PC-3 (cell line): ENCODE measurements around the gene ACR. TPM values are rescaled to one million over a fixed set of nuclear protein-coding genes. Genes with fewer than 3 reads are reported as not detected.

ENCODE experiments used
- ATAC-seq: fragments of 200-7000 bp; cut with Tn5 transposase; 2 replicates; pipeline ENCODE4 v1.9.1; 2020; ENCODE audit warnings: mild to moderate bottlenecking, moderate library complexity
- BruUV-seq: library from RNA; stranded (reverse); fragments of 400-500 nt; replicated peaks from 2 replicates; lab custom pipeline; 2021; lab: Mats Ljungman, UMichigan
- CTCF ChIA-PET: fragments of 300-600 bp; sonication (Branson Sonifier 250); formaldehyde crosslinking; loops from one replicate; lab custom pipeline; 2022; ENCODE audit warnings: antibody characterized with exemption; lab: Charles Lee
- POLR2A ChIA-PET: fragments of 300-600 bp; sonication (Branson Sonifier 250); formaldehyde crosslinking; loops from one replicate; lab custom pipeline; 2022; ENCODE audit warnings: antibody characterized with exemption; ENCODE audit not compliant: unreplicated experiment; lab: Charles Lee
- DNase-seq: peaks from one replicate; pipeline ENCODE4 v3.0.0-alpha.2; 2015
- H2AFZ ChIP-seq: fragments of 300-600 bp; sonication (generic); 2 replicates; pipeline ENCODE4 v1.6.0; 2016; ENCODE audit warnings: antibody characterized with exemption, low read length
- H3F3A ChIP-seq: fragments of 300-600 bp; sonication (generic); one replicate; pipeline ENCODE4 v1.6.0; 2017; ENCODE audit warnings: antibody characterized with exemption, low read length, control low read depth, mild to moderate bottlenecking; ENCODE audit not compliant: unreplicated experiment
- H3K27ac ChIP-seq: fragments of 300-600 bp; sonication (generic); 2 replicates; pipeline ENCODE4 v1.5.1; 2016; ENCODE audit warnings: mild to moderate bottlenecking, low read length
- H3K27me3 ChIP-seq: fragments of 300-600 bp; sonication (generic); 2 replicates; pipeline ENCODE4 v1.6.1; 2016; ENCODE audit warnings: low read length, mixed read lengths
- H3K36me3 ChIP-seq: fragments of 300-600 bp; sonication (generic); 2 replicates; pipeline ENCODE4 v1.6.1; 2016; ENCODE audit warnings: low read depth, mixed run types, low read length, mixed read lengths
- H3K4me1 ChIP-seq: fragments of 300-600 bp; sonication (generic); 2 replicates; pipeline ENCODE4 v1.5.1; 2016; ENCODE audit warnings: low read length; ENCODE audit not compliant: insufficient read depth
- H3K4me2 ChIP-seq: fragments of 300-600 bp; sonication (generic); 2 replicates; pipeline ENCODE4 v1.6.0; 2016; ENCODE audit warnings: low read length
- H3K4me3 ChIP-seq: fragments of 300-600 bp; sonication (generic); 2 replicates; pipeline ENCODE4 v1.5.1; 2016; ENCODE audit warnings: mild to moderate bottlenecking, low read length, mixed read lengths
- H3K79me2 ChIP-seq: fragments of 300-600 bp; sonication (generic); 2 replicates; pipeline ENCODE4 v1.6.1; 2017; ENCODE audit warnings: low read length, mixed read lengths
- H3K9ac ChIP-seq: fragments of 300-600 bp; sonication (generic); 2 replicates; pipeline ENCODE4 v1.6.0; 2016; ENCODE audit warnings: mild to moderate bottlenecking, low read length
- H3K9me2 ChIP-seq: fragments of 300-600 bp; sonication (generic); replicated peaks from 2 replicates; pipeline ENCODE4 v1.6.1; 2016; ENCODE audit warnings: mixed run types, low read length, mixed read lengths
- H3K9me3 ChIP-seq: fragments of 300-600 bp; sonication (generic); 2 replicates; pipeline ENCODE4 v1.6.1; 2016; ENCODE audit warnings: low read length, mixed read lengths
- H4K20me1 ChIP-seq: fragments of 300-600 bp; sonication (generic); 2 replicates; pipeline ENCODE4 v1.6.1; 2016; ENCODE audit warnings: low read length, mixed read lengths
- CTCF ChIP-seq: fragments of 300-600 bp; sonication (generic); conservative IDR thresholded peaks from 2 replicates; pipeline ENCODE4 v1.5.1; 2017; ENCODE audit warnings: antibody characterized with exemption, low read depth, mild to moderate bottlenecking, low read length
- EZH2 ChIP-seq: fragments of 300-600 bp; sonication (generic); IDR thresholded peaks from one replicate; pipeline ENCODE4 v1.6.1; 2017; ENCODE audit warnings: antibody characterized with exemption, mild to moderate bottlenecking, low read length; ENCODE audit not compliant: unreplicated experiment
- EZH2phosphoT487 ChIP-seq: fragments of 300-600 bp; sonication (generic); IDR thresholded peaks from 2 replicates; pipeline ENCODE4 v1.6.1; 2018; ENCODE audit warnings: mild to moderate bottlenecking, antibody characterized with exemption, low read length, borderline replicate concordance
- intact Hi-C: fragments of 100-400 bp; cut with micrococcal nuclease; formaldehyde crosslinking; loops from 2 replicates; pipeline ENCODE4 v1.9.0; 2023
- total RNA-seq: library from RNA; depleted of rRNA; stranded (reverse); fragments of >200 nt; gene quantifications from 2 replicates; pipeline ENCODE4 v1.2.3, GENCODE V29; 2014

The ACR gene
- total RNA-seq, 1 experiment from 2014 or later: not detected

- H4K20me1 ChIP-seq: no peaks in the 10 kb centered on the region
- H3K79me2 ChIP-seq: no peaks in the 10 kb centered on the region
- ATAC-seq: no peak
- DNase-seq: no peak
- no peaks in the 10 kb centered on the region for H3K9me2 ChIP-seq
- H2AFZ ChIP-seq: no peak overlapping the region
- POLR2A ChIA-PET: no interaction called here
- no TSS peak for BruUV-seq
- no peak for TF ChIP-seq CTCF
- TF ChIP-seq EZH2: no peak
- no peak for TF ChIP-seq EZH2phosphoT487
- H3K4me3 ChIP-seq: no peak overlapping the region
- CTCF ChIA-PET: interaction anchor here (0.6 kb wide), 1 partner anchor 76 kb away, joined by 6 read pairs; no protein-coding TSS in a partner anchor
- H3K4me2 ChIP-seq: no peak overlapping the region
- H3K9me3 ChIP-seq: no peaks in the 10 kb centered on the region
- no peaks in the 10 kb centered on the region; the same call in 1 of the 2 replicates for H3K4me1 ChIP-seq
- intact Hi-C loops: no loop called here
- H3K27me3 ChIP-seq: no peaks in the 10 kb centered on the region
- no peak overlapping the region for H3K9ac ChIP-seq
- H3K36me3 ChIP-seq: no peaks in the 10 kb centered on the region
- no peak overlapping the region for H3K27ac ChIP-seq
- no peaks in the 10 kb centered on the region for H3F3A ChIP-seq
Measured at GRCh38 chr22:50695421-50696250, 42.4 kb upstream of the ACR start.

GRCh38 chr22:50696251-50696798 is 41.7 kb upstream of the ACR start:
- Histone ChIP-seq H3K27ac (no peak overlapping the region), H3K4me1 (no peaks in the 10 kb centered on the region; the same call in 1 of the 2 replicates), H3F3A (no peaks in the 10 kb centered on the region), H3K4me3 (no peak overlapping the region), H3K9me3 (no peaks in the 10 kb centered on the region), H3K27me3 (no peaks in the 10 kb centered on the region), H3K4me2 (no peak overlapping the region), H3K9me2 (no peaks in the 10 kb centered on the region), H2AFZ (no peak overlapping the region), H3K79me2 (no peaks in the 10 kb centered on the region), H3K9ac (no peak overlapping the region), H3K36me3 (no peaks in the 10 kb centered on the region), H4K20me1 (no peaks in the 10 kb centered on the region)
- BruUV-seq: no TSS peak
- TF ChIP-seq EZH2phosphoT487: no peak
- TF ChIP-seq CTCF: no peak
- DNase-seq (no peak), ATAC-seq (no peak)
- intact Hi-C loops: no loop called here
- ChIA-PET CTCF (no interaction called here), POLR2A (no interaction called here)
